Fibroblast of lung (primary cell): ENCODE measurements around the gene POLR1A.

Experiments
- EZH2 ChIP-seq: IDR thresholded peaks from 2 replicates; pipeline ENCODE4 v1.5.1; 2012; ENCODE audit warnings: low read length, control low read depth, mild to moderate bottlenecking; ENCODE audit errors: missing control alignments
- TF ChIP-seq, protein P1 (sequence below), 2 donors: IDR thresholded peaks in 1 of 2; conservative IDR thresholded peaks in 1 of 2; 1 replicate in 1 of 2; 2 replicates in 1 of 2; pipeline ENCODE4 v1.5.1; 2011 to 2012; ENCODE audit warnings: low read length in 2 of 2, control low read depth in 1 of 2, inconsistent platforms in 1 of 2, low read depth in 1 of 2, mild to moderate bottlenecking in 1 of 2

DNA sequence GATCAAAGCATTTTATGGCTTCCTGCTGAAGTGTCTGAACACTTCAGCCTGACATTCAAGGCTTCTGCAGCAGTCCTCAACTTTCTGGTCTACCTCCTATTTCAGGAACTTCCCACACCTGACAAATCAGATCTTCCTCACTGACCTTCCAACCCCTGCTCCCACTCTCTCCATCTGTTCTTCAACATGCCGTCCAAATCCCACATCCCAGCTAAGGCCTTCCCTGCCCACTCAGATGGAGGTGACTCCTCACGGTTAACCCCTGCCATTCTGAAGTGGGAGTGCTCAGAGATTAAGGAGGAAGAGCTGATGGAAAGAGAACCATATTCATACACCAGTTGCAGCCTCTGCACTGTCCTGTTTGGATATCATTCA, 104.8 kb downstream of the POLR1A start:
- TF ChIP-seq, protein P1, sequence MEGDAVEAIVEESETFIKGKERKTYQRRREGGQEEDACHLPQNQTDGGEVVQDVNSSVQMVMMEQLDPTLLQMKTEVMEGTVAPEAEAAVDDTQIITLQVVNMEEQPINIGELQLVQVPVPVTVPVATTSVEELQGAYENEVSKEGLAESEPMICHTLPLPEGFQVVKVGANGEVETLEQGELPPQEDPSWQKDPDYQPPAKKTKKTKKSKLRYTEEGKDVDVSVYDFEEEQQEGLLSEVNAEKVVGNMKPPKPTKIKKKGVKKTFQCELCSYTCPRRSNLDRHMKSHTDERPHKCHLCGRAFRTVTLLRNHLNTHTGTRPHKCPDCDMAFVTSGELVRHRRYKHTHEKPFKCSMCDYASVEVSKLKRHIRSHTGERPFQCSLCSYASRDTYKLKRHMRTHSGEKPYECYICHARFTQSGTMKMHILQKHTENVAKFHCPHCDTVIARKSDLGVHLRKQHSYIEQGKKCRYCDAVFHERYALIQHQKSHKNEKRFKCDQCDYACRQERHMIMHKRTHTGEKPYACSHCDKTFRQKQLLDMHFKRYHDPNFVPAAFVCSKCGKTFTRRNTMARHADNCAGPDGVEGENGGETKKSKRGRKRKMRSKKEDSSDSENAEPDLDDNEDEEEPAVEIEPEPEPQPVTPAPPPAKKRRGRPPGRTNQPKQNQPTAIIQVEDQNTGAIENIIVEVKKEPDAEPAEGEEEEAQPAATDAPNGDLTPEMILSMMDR (conservative IDR thresholded peaks at IDR 0.05 in 1 of 2, IDR thresholded peaks at IDR 0.05 in 1 of 2; ENCODE audit: low read depth in 1 of 2, low read length in 2 of 2): no peak
- TF ChIP-seq EZH2: no peak
